GOT3 (cell line): ENCODE data around the gene AP5B1.

ENCODE experiments used
- DNase-seq: peaks from one replicate; lab custom pipeline; 2025; ENCODE audit warnings: mixed read lengths; lab: John Stamatoyannopoulos, UW

AP5B1 gene

GRCh38 chr11:65780770-65781151, at the start of gene AP5B1:
Gene AP5B1, minus strand, starts transcription at chr11:65780976. Its CDS starts 385 bp downstream, at chr11:65780591.
- DNase-seq: no peak

GRCh38 chr11:65829459-65829858, 48.7 kb upstream of the AP5B1 start:
- DNase-seq: no peak

GRCh38 chr11:65826984-65827735, 46.4 kb upstream of the AP5B1 start:
- no peak for DNase-seq

- no peak for DNase-seq
Measured at GRCh38 chr11:65822776-65823528, 42.2 kb upstream of the AP5B1 start.

- DNase-seq: no peak
Measured at GRCh38 chr11:65821107-65821506, 40.3 kb upstream of the AP5B1 start.

- DNase-seq: peak; percentile 46
Measured at GRCh38 chr11:65817835-65818680, 37.3 kb upstream of the AP5B1 start.

GRCh38 chr11:65817312-65817834, 36.6 kb upstream of the AP5B1 start:
- no peak for DNase-seq

- DNase-seq: no peak
Measured at GRCh38 chr11:65816696-65817095, 35.9 kb upstream of the AP5B1 start.

GRCh38 chr11:65814986-65815565, 34.3 kb upstream of the AP5B1 start:
- DNase-seq: no peak

GRCh38 chr11:65814131-65814985, 33.6 kb upstream of the AP5B1 start:
- DNase-seq: no peak

- no peak for DNase-seq
Measured at GRCh38 chr11:65811764-65812475, 31.1 kb upstream of the AP5B1 start.

GRCh38 chr11:65810046-65810868, 29.5 kb upstream of the AP5B1 start:
- no peak for DNase-seq

- DNase-seq: no peak
Measured at GRCh38 chr11:65809496-65809895, 28.7 kb upstream of the AP5B1 start.

GRCh38 chr11:65808744-65809341, 28.1 kb upstream of the AP5B1 start:
- no peak for DNase-seq

GRCh38 chr11:65806979-65807378, 26.2 kb upstream of the AP5B1 start:
- DNase-seq: no peak

GRCh38 chr11:65803797-65804492, 23.2 kb upstream of the AP5B1 start:
- DNase-seq: no peak

GRCh38 chr11:65802841-65803240, 22.1 kb upstream of the AP5B1 start:
- no peak for DNase-seq
